HEK293T (cell line): Measurements from ENCODE around the gene SUGCT.

Experiments used
- CTCF ChIA-PET: fragments of 350-600 bp; formaldehyde crosslinking; extraction: SDS; loops from one replicate; lab custom pipeline; 2021; ENCODE audit warnings: antibody characterized with exemption, inconsistent platforms; lab: Yijun Ruan, JAX
- POLR2A ChIA-PET: fragments of 350-600 bp; formaldehyde crosslinking; extraction: SDS; loops from one replicate; lab custom pipeline; 2020; ENCODE audit warnings: antibody characterized with exemption, inconsistent platforms; lab: Yijun Ruan, JAX
- DNase-seq: peaks from one replicate; pipeline ENCODE4 v3.0.0; 2012; ENCODE audit warnings: mixed read lengths; ENCODE audit errors: extremely low spot score
- ARNT ChIP-seq: fragments of 450-650 bp; IDR thresholded peaks from 2 replicates; pipeline ENCODE4 v1.6.1; 2017; ENCODE audit warnings: mild to moderate bottlenecking
- BHLHE40 ChIP-seq: fragments of 450-650 bp; IDR thresholded peaks from 2 replicates; pipeline ENCODE4 v1.6.1; 2016; ENCODE audit warnings: mild to moderate bottlenecking, moderate library complexity, borderline replicate concordance
- CTBP1 ChIP-seq: fragments of 450-650 bp; IDR thresholded peaks from 2 replicates; pipeline ENCODE4 v1.6.1; 2016; ENCODE audit warnings: borderline replicate concordance
- ELF4 ChIP-seq: fragments of 450-650 bp; IDR thresholded peaks from 2 replicates; pipeline ENCODE4 v1.6.1; 2017; ENCODE audit warnings: antibody characterized with exemption
- FOXA1 ChIP-seq: fragments of 450-650 bp; IDR thresholded peaks from 2 replicates; pipeline ENCODE4 v1.6.1; 2016; ENCODE audit warnings: mild to moderate bottlenecking
- FOXK2 ChIP-seq: fragments of 450-650 bp; IDR thresholded peaks from 2 replicates; pipeline ENCODE4 v1.6.1; 2016; ENCODE audit warnings: mild to moderate bottlenecking
- FOXM1 ChIP-seq: fragments of 450-650 bp; IDR thresholded peaks from 2 replicates; pipeline ENCODE4 v1.6.1; 2017; ENCODE audit warnings: mild to moderate bottlenecking, borderline replicate concordance
- HDGF ChIP-seq: fragments of 450-650 bp; IDR thresholded peaks from 2 replicates; pipeline ENCODE4 v1.6.1; 2017; ENCODE audit warnings: antibody characterized with exemption, borderline replicate concordance
- L3MBTL2 ChIP-seq: fragments of 450-650 bp; conservative IDR thresholded peaks from 2 replicates; pipeline ENCODE4 v1.6.1; 2016; ENCODE audit warnings: mild to moderate bottlenecking
- LEF1 ChIP-seq: fragments of 450-650 bp; IDR thresholded peaks from 2 replicates; pipeline ENCODE4 v1.6.1; 2017; ENCODE audit warnings: mild to moderate bottlenecking, borderline replicate concordance
- NFRKB ChIP-seq: fragments of 450-650 bp; IDR thresholded peaks from 2 replicates; pipeline ENCODE4 v1.6.1; 2016; ENCODE audit warnings: mild to moderate bottlenecking, moderate library complexity
- SP1 ChIP-seq: fragments of 450-650 bp; IDR thresholded peaks from 2 replicates; pipeline ENCODE4 v1.6.1; 2017
- SUZ12 ChIP-seq: fragments of 450-650 bp; IDR thresholded peaks from 2 replicates; pipeline ENCODE4 v1.6.1; 2016; ENCODE audit warnings: mild to moderate bottlenecking
- TARDBP ChIP-seq: fragments of 450-650 bp; IDR thresholded peaks from 2 replicates; pipeline ENCODE4 v1.6.1; 2016
- ZNF384 ChIP-seq: fragments of 450-650 bp; IDR thresholded peaks from 2 replicates; pipeline ENCODE4 v1.6.1; 2016
- TF ChIP-seq, protein P1 (sequence below): fragments of 450-650 bp; IDR thresholded peaks from 2 replicates; pipeline ENCODE4 v1.6.1; 2016

The SUGCT gene

DNA sequence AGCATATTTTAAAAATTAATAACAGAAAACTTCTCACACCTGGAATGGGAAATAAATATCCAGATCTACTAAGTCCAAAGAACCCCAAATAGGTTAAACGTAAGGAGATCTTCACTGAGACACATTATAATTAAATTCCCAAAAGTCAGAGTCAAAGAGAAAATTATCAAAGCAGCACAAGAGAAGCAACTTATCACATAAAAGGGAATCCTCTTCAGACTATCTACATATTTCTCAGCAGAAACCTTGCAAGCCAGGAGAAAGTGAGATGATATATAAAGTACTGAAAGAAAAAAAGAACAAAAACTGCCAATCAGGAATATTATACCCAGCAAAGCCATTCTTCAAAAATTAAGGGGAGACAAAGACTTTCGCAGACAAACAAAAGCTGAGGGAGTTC, 756.4 kb downstream of the SUGCT start:
- ChIA-PET POLR2A (no interaction called here), CTCF (no interaction called here)
- no peak for DNase-seq
- no peak for TF ChIP-seq ARNT
- TF ChIP-seq L3MBTL2: no peak
- TF ChIP-seq FOXK2: no peak
- TF ChIP-seq ZNF384: no peak
- TF ChIP-seq, protein P1, sequence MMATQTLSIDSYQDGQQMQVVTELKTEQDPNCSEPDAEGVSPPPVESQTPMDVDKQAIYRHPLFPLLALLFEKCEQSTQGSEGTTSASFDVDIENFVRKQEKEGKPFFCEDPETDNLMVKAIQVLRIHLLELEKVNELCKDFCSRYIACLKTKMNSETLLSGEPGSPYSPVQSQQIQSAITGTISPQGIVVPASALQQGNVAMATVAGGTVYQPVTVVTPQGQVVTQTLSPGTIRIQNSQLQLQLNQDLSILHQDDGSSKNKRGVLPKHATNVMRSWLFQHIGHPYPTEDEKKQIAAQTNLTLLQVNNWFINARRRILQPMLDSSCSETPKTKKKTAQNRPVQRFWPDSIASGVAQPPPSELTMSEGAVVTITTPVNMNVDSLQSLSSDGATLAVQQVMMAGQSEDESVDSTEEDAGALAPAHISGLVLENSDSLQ: no peak

DNA sequence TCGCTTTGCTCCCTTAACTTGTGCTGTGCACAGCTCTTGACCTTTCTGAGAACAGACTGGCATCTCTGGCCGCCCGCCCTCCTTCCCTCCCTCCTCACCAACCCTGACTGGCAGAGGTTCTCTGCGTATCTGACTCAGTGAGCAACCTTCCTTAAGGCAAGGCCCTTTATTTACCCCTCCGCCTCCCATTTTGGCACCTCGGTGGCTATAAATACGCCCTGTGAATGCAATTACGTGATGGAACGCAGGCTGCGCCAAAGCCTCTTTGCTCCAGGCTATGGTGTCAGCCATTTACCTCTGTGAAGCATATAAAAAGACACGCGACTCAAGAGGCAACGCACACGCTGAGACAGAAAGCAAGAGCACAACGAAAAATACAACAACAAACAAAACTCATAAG, 764.3 kb downstream of the SUGCT start:
- DNase-seq: no peak
- ChIA-PET POLR2A (no interaction called here), CTCF (no interaction called here)
- TF ChIP-seq, protein P1: no peak
- TF ChIP-seq NFRKB (no peak), FOXK2 (no peak), FOXA1 (no peak), TARDBP (no peak)

DNA sequence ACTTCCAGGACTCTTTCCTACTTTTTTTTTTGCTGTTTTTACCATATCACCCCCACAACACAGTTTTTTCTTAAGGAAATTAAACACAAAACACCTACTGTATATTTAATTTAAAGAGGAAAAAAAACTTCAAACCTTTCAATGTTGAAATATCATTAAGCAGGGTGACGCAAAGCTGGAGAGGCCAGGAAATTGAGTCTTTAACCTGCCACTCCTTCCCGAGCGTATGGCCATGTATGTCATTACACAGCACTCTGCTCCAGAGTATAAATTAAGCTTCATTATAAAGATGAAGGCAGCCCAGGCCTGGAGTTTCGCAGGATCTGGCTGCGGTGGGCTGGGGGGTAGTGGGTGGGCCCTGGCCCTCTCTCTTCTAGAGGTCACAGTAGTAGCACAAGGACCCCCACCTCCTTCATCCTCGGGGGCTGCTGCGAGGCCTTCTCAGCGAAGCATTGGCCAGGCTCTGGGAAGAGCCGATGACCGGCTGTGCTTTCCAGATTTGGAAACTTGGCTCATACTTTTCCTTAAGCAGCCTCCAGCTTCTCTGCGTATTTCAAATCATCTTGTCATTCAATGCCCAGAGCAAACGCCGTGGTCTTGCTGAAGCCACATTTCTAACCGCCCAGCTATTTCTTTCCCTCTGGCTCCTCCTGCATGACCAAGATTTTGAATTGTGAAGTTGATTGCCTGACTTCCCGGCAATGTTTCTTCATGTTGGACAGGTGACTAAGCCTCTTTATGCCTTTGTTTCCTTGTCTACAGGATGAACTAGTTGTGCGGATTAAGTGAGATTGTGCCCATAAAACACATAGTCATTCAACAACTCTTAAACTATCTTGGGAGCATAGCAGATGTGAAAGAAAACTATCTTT, 765.1 kb downstream of the SUGCT start:
- no peak for DNase-seq
- ChIA-PET POLR2A (no interaction called here), CTCF (no interaction called here)
- TF ChIP-seq FOXK2 (no peak), LEF1 (no peak), FOXM1 (no peak), NFRKB (no peak)

DNA sequence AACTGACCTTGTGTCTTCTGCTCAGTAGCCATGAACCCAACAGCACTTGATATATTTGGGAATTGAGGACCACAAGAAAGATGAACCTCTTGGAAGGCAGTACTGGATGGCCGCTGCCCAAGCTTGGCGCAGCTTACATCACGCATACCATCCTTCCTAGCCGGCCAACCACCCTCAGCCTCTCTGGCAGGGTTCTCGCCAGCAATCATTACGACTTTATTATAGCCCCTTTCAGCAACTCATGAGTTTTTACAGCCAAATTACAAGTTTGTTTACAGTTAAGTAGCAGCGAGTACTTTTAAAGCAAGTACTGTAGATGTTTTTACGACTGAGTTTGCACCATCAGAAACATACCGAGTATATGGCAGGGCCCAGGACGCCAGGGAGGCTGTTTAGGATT, 769.1 kb downstream of the SUGCT start:
- ChIA-PET CTCF (no interaction called here), POLR2A (no interaction called here)
- TF ChIP-seq HDGF: no peak
- no peak for DNase-seq

DNA sequence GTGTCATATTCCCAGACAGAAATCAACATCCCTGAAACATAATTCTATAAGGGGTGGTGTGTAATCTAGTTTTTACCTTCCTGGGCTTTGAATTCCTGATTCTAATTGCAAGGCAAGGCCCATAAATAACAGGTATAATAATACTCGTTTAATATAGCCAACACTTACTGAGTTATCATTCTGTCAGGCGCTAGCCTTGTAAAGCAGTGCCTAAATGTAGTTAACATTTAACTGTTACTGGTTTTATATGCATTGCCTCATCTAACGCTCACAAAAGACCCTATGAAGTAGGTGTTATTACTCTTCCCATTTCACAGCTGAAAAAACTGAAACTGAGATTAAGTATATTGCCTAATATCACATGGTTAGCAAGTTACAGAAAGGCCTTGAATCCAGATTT, 772.5 kb downstream of the SUGCT start:
- ChIA-PET CTCF (interaction anchor here (1.0 kb wide), 1 partner anchor 10 kb away, joined by 6 read pairs; no protein-coding TSS in a partner anchor), POLR2A (no interaction called here)

DNA sequence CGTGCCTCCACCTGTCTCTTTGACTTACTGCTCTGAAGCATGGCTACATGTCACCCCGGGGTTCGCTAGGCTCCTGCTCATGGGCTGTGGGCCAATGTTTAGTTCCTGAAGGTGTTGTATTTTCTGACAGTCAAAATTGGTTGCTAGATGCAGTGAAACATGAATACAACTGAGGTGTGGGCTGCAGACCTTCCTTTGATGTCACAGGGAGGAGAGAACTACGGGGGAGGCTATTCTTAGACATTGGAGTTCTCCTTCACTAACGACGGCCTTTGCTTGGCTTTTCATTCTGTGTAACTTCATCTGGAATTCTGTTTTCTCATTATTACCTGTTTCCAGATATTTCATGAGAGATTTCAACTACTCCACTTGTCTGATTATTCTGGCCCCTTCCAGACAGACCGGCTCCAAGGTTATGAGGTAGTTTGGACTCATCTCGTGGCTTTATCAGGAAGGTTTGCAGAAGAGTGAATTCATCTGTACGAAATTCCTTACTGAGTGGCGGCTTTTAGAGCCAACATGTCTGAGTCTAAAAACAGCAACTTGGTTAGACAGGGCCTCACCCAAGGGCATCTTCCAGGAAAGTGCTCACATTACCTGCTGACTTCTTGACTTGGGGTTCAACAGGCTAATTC, 774.7 kb downstream of the SUGCT start:
- TF ChIP-seq ARNT (no peak), LEF1 (no peak), HDGF (no peak), ZNF384 (no peak), FOXM1 (no peak), NFRKB (no peak), ELF4 (no peak), TARDBP (no peak), FOXK2 (no peak), SP1 (no peak), CTBP1 (no peak), BHLHE40 (no peak), L3MBTL2 (no peak), FOXA1 (no peak), SUZ12 (no peak)
- TF ChIP-seq, protein P1: no peak
- DNase-seq: no peak
- CTCF ChIA-PET: no interaction called here
- POLR2A ChIA-PET: no interaction called here

More for the DNA sequence above, 772.5 kb downstream of the SUGCT start:
- no peak for DNase-seq
- no peak for TF ChIP-seq LEF1
- TF ChIP-seq NFRKB: no peak
